Spleen (tissue), 11 donors: ENCODE measurements around the gene MIB2. TPM values are rescaled to one million over a fixed set of nuclear protein-coding genes. Genes with fewer than 3 reads are reported as not detected.

Experiments
- DNase-seq: peaks from one replicate; pipeline ENCODE4 v3.0.0-alpha.2; 2020
- H3K27ac ChIP-seq, 8 donors: fragments of 200-600 bp; sonication (generic) in 7 of 8; 1 replicate in 4 of 8; 2 replicates in 4 of 8; pipeline versions ENCODE4 v1.5.0 to v1.8.0; 2016 to 2021; ENCODE audit warnings: inconsistent platforms in 4 of 8, mild to moderate bottlenecking in 4 of 8, moderate library complexity in 1 of 8
- H3K27me3 ChIP-seq, 7 donors: fragments of 200-600 bp; sonication (generic) in 6 of 7; replicated peaks in 1 of 7; 1 replicate in 4 of 7; 2 replicates in 3 of 7; pipeline versions ENCODE4 v1.5.0 to v1.8.0; 2016 to 2021; ENCODE audit warnings: inconsistent platforms in 3 of 7, mild to moderate bottlenecking in 1 of 7
- H3K36me3 ChIP-seq, 6 donors: fragments of 200-600 bp; sonication (generic) in 5 of 6; 1 replicate in 4 of 6; 2 replicates in 2 of 6; pipeline versions ENCODE4 v1.5.0 to v1.8.0; 2016 to 2021; ENCODE audit warnings: inconsistent platforms in 2 of 6
- H3K4me1 ChIP-seq, 6 donors: fragments of 200-600 bp; sonication (generic) in 5 of 6; 1 replicate in 3 of 6; 2 replicates in 3 of 6; pipeline versions ENCODE4 v1.5.0 to v1.8.0; 2016 to 2021; ENCODE audit warnings: inconsistent platforms in 3 of 6
- H3K4me3 ChIP-seq, 8 donors: fragments of 200-600 bp; sonication (generic) in 7 of 8; 1 replicate in 4 of 8; 2 replicates in 4 of 8; pipeline versions ENCODE4 v1.5.0 to v1.8.0; 2016 to 2021; ENCODE audit warnings: inconsistent platforms in 4 of 8, mild to moderate bottlenecking in 4 of 8, moderate library complexity in 2 of 8
- H3K9me3 ChIP-seq, 8 donors: fragments of 200-600 bp; sonication (generic) in 7 of 8; 1 replicate in 4 of 8; 2 replicates in 4 of 8; pipeline versions ENCODE4 v1.5.0 to v1.8.0; 2016 to 2021; ENCODE audit warnings: inconsistent platforms in 4 of 8
- POLR2A ChIP-seq, 3 donors: fragments of 450-650 bp; IDR thresholded peaks; one replicate each; pipeline ENCODE4 v1.5.1; 2017; ENCODE audit warnings: antibody characterized with exemption in 3 of 3, mild to moderate bottlenecking in 1 of 3
- POLR2AphosphoS5 ChIP-seq, 3 donors: sonication (generic); formaldehyde crosslinking; IDR thresholded peaks; one replicate each; pipeline ENCODE4 v1.5.1; 2017; ENCODE audit warnings: antibody characterized with exemption in 3 of 3
- WGBS, 5 donors: extraction: QIAGEN DNeasy Blood & Tissue Kit in 3 of 5; methylation state at CpG; one replicate each; pipeline versions ENCODE4 v1.1.5 to v1.1.7; 2013 to 2018; 5-methylcytosine and 5-hydroxymethylcytosine counted together
- intact Hi-C: fragments of 100-400 bp; cut with DNase I; formaldehyde crosslinking; loops from one replicate; pipeline ENCODE4 v1.15.0; 2023; ENCODE audit warnings: low total_unique reads
- polyA plus RNA-seq, 3 donors: library from polyadenylated mRNA; stranded (reverse); fragments of 200-250 nt; gene quantifications; one replicate each; pipeline ENCODE4 v1.2.1, GENCODE V29; 2013
- total RNA-seq, 7 donors: library from RNA; depleted of rRNA in 3 of 7; stranded (reverse); fragments of >200 nt in 3 of 7; fragmentation: NEBNext Ultra II Directional in 4 of 7; extraction: Animal tissue kit (Norgen Biotek cat#: 25700) in 4 of 7; gene quantifications; one replicate each; pipeline versions ENCODE4 v1.1.0 to v1.2.1, GENCODE V29; 2016 to 2021
- TF ChIP-seq, protein P1 (sequence below), 11 experiments: fragments of 200-600 bp in 7 of 11; fragments of 450-650 bp in 4 of 11; sonication (generic) in 4 of 11; IDR thresholded peaks in 8 of 11; conservative IDR thresholded peaks in 3 of 11; 1 replicate in 7 of 11; 2 replicates in 4 of 11; pipeline versions ENCODE4 v1.4.0 to v1.8.0; 2016 to 2021; ENCODE audit warnings: antibody characterized with exemption in 11 of 11, inconsistent platforms in 4 of 11, mild to moderate bottlenecking in 1 of 11
- donor health status: healthy with polysubstance abuse.
- donor health status: DM: no; HTN: no; CAD: no; lungs with moderate emphysema.
- donor health status: DM: no; HTN: no; CAD: no.
- donor health status: Bipolar disorder and iron deficiency.
- donor health status: healthy.
- donor health status: DM: no; HTN: no; CAD: no.
- donor health status: DM: yes; HTN: yes; CAD: no.

The MIB2 gene
- total and polyA plus RNA-seq, 10 donors, result 46.2 to 165 (median 73.0) TPM

DNA sequence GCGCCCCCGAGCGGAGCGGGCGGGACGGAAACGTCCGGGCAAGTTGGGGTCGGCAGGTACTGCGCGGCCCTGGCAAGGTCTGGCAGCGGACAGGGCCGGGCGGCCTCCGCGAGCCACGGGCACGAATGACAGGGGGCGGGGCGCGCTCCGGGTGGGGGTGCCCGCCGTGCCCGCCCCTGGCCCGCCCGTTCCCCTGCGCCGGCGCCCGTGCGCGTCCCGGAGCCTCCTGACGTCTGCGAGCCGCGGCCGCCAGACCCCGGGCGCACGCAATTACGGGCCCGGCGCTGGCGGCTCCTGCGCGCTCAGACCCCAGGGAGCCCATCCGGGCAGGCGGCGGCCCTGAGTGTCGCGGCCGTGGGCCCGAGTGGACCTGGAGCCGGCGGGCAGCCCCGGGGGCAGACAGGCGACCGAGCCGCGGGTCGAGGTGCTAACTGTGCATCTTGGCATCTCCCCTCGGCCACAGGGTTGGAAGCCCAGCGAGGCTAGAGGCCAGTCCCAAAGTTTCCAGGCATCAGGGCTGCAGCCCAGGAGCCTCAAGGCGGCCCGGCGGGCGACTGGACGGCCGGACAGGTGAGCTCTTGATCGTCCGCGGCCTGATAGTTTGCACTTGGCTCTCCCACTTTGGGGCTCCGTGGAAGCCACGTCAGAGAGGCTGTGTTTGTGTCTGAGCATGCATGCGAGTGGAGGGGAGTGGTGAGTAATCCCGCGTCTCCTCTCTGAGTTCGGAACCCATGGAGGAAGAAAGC, 918 bp downstream of the MIB2 start:
- no peak for TF ChIP-seq POLR2AphosphoS5 (IDR thresholded peaks at IDR 0.05)
- no peak for TF ChIP-seq POLR2A (IDR thresholded peaks at IDR 0.05)
- Histone ChIP-seq H3K27ac (peak overlapping the region; percentile 98 to 100 (median 100)), H3K27me3 (no peaks in the 10 kb centered on the region), H3K4me3 (peak overlapping the region; percentile 73 to 98 (median 83)), H3K4me1 (peaks cover 16 to 66% (median 37%) of the 10 kb centered on the region in 6 donors), H3K36me3 (peaks cover 0 to 22% (median 0%) of the 10 kb centered on the region in 6 donors), H3K9me3 (no peaks in the 10 kb centered on the region)
- 9 to 40% (median 10%) methylated on average over 21 to 80 of the region's 80 CpGs for WGBS, 5 donors
- no peak for DNase-seq
- intact Hi-C loops, result no loop called here

DNA sequence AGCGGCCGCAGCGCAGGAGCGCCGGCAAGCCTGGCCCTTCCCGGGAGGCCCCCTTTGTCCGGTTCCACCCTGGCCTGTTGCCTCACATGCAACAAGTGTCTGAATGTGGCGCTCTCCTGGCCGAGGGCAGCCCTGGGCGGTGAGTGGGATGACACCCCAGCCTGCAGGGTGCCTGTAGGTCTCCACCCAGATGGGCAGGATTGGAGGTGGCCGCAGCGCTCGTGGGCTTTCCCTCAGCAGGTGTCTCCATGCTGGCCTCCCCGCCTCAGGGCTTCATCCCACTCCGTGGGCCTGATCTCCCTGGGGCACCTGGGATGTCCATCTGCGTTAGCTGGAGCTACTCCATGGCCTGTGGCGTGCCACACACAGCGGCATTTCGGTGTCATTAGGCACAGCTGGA, 1.5 kb downstream of the MIB2 start:
- intact Hi-C loops, result no loop called here
- DNase-seq, result peak; percentile 87
- Histone ChIP-seq H3K27ac (no peak overlapping the region), H3K27me3 (no peaks in the 10 kb centered on the region), H3K4me1 (peaks cover 16 to 64% (median 37%) of the 10 kb centered on the region in 6 donors), H3K9me3 (no peaks in the 10 kb centered on the region), H3K36me3 (peaks cover 0 to 22% (median 0%) of the 10 kb centered on the region in 6 donors), H3K4me3 (peak overlapping the region; percentile 73 to 98 (median 83))
- TF ChIP-seq POLR2A (IDR thresholded peaks at IDR 0.05) (no peak), POLR2AphosphoS5 (IDR thresholded peaks at IDR 0.05) (no peak)
- TF ChIP-seq, protein P1, sequence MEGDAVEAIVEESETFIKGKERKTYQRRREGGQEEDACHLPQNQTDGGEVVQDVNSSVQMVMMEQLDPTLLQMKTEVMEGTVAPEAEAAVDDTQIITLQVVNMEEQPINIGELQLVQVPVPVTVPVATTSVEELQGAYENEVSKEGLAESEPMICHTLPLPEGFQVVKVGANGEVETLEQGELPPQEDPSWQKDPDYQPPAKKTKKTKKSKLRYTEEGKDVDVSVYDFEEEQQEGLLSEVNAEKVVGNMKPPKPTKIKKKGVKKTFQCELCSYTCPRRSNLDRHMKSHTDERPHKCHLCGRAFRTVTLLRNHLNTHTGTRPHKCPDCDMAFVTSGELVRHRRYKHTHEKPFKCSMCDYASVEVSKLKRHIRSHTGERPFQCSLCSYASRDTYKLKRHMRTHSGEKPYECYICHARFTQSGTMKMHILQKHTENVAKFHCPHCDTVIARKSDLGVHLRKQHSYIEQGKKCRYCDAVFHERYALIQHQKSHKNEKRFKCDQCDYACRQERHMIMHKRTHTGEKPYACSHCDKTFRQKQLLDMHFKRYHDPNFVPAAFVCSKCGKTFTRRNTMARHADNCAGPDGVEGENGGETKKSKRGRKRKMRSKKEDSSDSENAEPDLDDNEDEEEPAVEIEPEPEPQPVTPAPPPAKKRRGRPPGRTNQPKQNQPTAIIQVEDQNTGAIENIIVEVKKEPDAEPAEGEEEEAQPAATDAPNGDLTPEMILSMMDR (IDR thresholded peaks at IDR 0.05 in 8 of 11, conservative IDR thresholded peaks at IDR 0.05 in 3 of 11), result no peak
- WGBS, 5 donors, result 82 to 95% (median 90%) methylated on average over 16 to 19 of the region's 19 CpGs

DNA sequence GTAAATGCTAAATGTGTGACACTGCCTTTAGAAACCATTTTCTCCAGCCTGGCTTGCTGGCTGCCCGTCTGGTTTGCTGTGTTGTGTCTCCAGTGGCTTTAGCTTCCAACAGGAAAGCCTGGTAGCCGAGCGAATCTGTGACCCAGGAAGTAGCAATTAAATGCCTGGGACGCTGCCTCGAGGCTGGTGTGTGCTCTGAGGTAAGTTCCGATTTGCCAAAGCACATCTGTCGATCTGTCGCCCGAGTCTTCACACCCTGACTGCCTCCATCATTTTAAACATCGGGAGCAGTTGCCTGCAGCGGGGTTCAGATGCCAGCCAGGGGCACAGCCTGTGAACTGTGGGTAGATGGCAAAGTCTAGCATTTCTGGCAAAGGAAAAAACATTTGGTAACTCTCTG, 2.2 kb downstream of the MIB2 start:
- peak; percentile 69 for DNase-seq
- TF ChIP-seq, protein P1 (IDR thresholded peaks at IDR 0.05 in 8 of 11, conservative IDR thresholded peaks at IDR 0.05 in 3 of 11), result no peak
- TF ChIP-seq POLR2A (IDR thresholded peaks at IDR 0.05), result no peak
- TF ChIP-seq POLR2AphosphoS5 (IDR thresholded peaks at IDR 0.05), result no peak
- intact Hi-C loops, result no loop called here
- WGBS, 5 donors, result 89 to 94% (median 91%) methylated on average over 11 of the region's 11 CpGs
- Histone ChIP-seq H3K36me3 (peaks cover 0 to 22% (median 0%) of the 10 kb centered on the region in 6 donors), H3K9me3 (no peaks in the 10 kb centered on the region), H3K4me3 (no peak overlapping the region), H3K27ac (no peak overlapping the region), H3K4me1 (peaks cover 16 to 57% (median 37%) of the 10 kb centered on the region in 6 donors), H3K27me3 (no peaks in the 10 kb centered on the region)

DNA sequence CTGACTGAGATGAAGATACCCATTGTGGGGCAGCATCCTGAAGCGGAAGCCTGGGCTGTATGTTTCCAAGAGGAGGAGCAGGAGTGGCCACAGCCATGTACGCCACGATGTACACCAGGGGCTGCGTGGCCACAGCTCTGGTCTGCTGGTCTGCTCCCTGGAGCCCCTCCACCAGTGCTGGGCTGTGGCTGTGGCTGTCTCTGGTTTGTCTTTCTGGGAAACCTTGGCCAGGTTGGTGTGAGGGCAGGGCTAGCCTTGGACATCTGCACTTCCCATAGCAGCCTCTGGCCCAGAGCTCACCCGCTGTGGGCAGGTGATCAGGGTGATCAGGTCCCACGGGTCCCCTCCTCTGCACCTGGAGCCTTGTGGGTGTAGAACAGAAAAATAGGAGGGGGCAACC, 2.6 kb downstream of the MIB2 start:
- intact Hi-C loops, result no loop called here
- peak; percentile 70 for DNase-seq
- H3K4me3 ChIP-seq, result no peak overlapping the region

More for the DNA sequence above, 2.6 kb downstream of the MIB2 start:
- H3K4me1 ChIP-seq, result peaks cover 16 to 53% (median 37%) of the 10 kb centered on the region in 6 donors
- no peaks in the 10 kb centered on the region for H3K9me3 ChIP-seq
- whole genome bisulfite sequencing, 5 donors, result 92 to 97% (median 93%) methylated on average over 6 of the region's 6 CpGs
- TF ChIP-seq, protein P1 (IDR thresholded peaks at IDR 0.05 in 8 of 11, conservative IDR thresholded peaks at IDR 0.05 in 3 of 11), result no peak
- TF ChIP-seq POLR2AphosphoS5 (IDR thresholded peaks at IDR 0.05), result no peak
- TF ChIP-seq POLR2A (IDR thresholded peaks at IDR 0.05), result no peak
- no peak overlapping the region for H3K27ac ChIP-seq
- H3K36me3 ChIP-seq, result peaks cover 0 to 22% (median 0%) of the 10 kb centered on the region in 6 donors
- H3K27me3 ChIP-seq, result no peaks in the 10 kb centered on the region
